Stimulated activated CD8-positive, alpha-beta memory T cell treated with anti-CD3 and anti-CD28 coated beads, Interleukin-7, amount 100 ng/mL, for 48 hours (primary cell): ENCODE measurements around the gene STK25.
"Not testable (repeated sequence)": the region's sequence is repeated elsewhere in the genome, so short reads cannot be mapped to it uniquely, and the experiment has no call there.

ENCODE experiments used
- DNase-seq, 2 donors: peaks; one replicate each; pipeline ENCODE4 v3.0.0-alpha.2; 2020; ENCODE audit warnings: low read depth in 1 of 2; ENCODE audit errors: extremely low read depth in 1 of 2

The STK25 gene

DNA sequence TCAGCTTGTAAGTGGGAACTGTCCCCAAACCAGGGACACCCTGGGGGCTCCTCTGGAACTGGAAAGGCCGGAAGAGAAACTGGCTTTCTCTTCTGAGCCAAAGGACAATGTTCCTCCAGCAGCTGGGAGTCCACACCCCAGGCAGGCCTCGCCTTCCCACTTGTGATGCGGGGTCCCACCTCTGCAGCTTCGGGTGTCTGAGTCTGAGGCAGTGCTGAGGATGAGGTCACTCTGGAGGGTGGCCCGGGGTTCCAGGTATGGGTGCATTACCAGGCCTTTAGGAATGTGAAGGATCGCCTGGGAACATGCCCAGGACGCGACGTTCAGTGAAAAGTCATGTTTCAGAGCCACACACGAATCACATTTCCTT, 32.0 kb upstream of the STK25 start:
- DNase-seq = no peak

DNA sequence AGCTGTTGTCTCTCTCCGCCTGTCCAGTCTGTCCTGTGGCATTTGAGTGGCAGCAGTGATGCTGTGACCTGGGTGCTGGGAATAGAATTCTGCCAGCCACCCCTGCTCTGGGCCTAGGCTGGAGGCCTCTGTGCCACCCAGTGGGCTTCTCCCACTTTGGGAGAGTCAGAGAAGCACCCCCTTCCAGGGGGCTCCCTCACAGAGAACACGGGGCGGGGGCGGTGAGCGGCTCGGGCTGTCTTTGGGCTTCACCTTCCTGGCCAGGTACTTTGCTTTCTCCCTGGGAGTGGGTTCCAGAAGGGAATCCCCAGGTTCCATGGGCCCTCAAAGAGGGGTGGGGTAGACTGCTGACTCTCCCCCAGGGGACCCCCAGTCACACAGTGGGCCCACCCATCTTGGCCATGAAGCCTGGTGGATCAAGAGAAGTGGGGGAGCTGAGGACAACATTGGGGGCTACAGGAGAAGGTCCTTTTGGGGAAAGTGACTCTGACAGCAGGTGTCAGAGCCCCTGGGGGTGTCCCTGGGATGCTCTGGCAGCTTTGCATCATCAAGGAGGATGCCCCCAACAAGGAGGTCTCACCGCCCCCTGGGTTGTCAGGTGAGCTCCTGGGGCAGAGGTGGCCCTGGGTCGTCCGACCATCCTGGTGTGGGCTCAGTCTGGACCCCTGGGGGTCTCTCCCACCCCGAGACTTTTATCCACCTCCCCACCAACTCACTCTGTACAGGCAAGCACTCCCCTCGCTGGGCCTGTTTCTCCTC, 31.4 kb upstream of the STK25 start:
- DNase-seq = no peak

DNA sequence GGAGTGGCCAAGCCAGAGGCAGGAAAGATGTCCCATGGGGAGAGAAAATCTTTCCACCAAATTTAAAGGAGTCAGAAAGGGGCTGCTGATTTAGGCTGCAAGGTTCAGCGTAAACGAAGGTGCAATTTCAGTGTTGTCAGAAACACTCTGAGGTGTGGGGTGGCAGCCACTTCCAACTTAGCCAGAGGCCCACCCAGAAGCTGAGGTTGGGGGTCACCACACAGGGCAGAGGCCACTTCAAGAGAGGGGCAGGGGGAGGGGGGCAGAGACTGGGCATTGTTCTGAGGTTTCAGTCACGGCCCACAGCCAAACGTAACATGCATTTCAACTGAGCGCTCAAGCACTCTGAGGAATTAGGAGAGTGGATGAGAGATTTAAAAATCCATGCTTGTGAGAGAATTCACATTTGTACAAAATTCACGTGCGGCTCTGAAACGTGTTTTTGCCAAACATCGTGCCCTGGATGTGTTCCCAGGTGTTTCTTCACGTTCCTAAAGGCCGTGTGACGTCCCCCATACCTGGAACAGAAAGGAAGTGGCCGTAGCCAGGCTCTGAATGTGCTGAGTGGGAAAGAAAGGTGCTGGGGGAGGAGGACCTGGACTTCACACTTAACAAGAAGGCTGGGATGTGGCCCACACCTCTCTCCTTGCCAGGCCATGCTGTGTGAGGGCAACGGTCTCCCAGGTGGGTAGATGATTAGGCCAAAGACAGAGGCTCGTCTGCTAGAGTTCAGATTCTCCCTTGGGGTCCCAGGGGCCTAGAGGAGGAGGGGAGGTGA, 30.6 kb upstream of the STK25 start:
- DNase-seq = no peak

DNA sequence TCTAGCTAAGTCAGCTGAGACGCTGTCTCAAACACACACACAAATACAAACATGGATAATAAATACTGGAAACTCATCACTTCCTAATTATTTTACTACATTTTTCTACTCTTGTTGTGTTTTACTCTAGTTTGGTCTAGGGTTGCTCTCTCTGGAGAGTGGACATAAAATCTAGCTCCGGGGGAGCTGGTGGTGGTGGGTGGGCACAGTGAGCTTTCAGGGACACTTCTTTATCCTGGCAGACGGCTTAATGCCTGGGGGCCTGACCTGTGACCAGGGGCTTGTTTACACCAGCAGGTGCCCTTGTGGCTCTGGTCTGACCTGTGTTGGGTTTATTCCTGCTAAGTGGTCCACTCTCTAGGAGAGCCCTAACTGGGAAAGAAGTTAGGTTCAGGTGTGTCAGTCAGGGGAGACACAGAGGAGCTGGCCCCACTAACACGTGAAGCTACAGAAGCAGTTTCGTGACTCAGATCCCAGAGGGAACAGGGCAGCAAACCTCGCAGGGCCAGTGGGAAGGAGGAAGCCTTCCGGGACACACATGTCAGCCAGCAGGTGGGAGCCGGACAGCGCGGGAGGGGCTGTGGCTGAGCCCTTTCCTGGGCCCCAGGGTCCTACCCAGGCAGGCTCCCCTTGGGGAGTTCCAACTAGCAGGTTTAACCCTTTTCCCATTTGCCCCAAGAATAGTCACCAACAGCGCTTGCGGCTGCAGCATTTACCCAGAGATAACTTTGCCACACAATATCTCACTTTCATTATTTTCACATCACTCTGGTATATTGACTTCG, 27.7 kb upstream of the STK25 start:
- DNase-seq = no peak

DNA sequence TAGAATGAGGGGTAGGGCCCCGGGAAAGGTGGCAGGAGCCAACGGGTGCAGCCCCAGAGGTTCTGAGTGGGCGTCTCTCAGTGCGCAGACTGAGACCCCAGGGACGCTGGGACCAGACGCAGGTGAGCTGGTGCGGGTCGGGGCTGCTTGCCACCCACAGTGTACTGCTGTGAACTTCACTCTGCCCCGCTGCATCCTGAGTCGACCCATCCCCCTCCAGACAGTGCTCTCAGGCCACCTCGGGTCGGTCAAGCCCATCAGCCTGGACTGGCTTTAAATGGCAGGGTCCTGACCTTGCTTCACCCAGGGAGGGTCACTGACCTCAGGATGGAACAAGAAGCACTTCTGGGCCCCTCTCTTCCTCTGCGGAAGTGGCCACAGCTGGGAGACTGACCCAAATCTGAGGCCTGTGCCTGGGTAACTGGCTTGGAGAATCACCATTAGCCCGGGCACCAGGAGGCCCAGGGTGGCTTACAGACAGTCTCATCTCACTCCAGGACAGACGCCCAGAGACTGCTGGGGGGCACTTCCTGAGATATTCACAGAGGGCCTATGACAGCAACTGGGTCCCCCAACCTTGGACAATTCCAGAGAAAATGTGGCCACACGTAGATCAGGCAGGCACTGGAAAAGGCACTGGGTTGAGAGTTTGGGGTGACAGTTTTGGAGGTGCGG, 26.5 kb upstream of the STK25 start:
- no peak for DNase-seq

- no peak for DNase-seq
Observed at GRCh38 chr2:241534293-241534692, 25.9 kb upstream of the STK25 start.

DNA sequence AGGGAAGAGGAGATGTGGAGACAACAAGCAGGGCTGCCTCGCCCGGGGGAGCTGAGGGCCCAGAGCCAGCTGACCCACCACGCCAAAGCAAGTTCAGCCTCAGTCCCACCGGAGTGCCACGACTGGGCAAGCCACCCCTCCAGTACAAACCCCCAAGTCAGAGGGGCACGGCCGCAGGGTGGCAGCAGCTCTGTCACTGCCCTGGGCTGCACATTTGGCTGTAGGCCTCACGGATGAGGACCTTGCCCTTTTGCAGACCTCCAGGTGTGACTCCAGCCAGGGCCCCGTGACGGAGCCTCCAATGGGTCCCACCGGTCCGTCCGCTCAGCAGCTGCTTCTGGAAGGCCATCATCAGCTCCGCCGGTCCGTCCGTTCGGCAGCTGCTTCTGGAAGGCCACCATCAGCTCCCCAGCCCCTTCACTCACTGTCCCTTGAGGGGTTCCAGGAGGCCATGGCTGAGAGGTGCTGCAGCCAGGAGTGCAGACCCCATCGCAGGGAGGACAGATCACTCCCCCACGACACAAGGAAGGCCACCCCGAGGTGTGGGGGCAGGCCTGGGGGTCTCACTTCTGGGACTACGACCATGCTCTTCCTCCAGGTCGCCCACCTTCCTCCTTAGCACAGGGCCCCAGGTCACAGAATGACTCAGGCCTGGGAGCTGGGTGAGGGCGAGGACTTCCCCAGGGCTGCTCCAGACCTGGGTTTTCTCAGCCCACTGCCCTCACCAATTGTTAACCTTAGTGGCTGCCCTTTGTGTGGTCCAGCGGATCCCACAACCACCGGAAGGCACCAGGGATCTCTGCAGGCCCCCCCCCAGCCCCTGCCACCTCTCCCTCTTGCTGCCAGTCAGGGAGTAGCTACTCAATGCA, 24.6 kb upstream of the STK25 start:
- DNase-seq = no peak

DNA sequence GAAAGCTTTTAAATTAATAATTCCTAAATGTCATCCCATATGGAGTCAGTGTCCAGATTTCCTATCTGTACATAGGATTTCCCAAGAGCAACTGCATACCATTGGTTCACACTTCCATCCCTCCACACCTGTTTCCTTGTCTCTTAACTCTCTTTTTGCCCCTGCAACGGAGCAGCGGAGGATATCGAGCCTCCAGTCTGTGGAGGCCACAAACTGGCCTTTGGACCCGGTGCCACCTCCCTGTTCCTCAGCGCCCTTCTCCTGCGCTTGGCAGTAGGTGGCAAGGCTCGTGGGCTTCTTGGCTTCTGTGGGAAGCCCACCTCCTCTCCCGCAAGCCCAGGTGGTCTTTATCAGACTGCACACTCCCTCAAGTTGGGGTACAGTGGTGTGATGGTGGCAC, 23.8 kb upstream of the STK25 start:
- no peak for DNase-seq

DNA sequence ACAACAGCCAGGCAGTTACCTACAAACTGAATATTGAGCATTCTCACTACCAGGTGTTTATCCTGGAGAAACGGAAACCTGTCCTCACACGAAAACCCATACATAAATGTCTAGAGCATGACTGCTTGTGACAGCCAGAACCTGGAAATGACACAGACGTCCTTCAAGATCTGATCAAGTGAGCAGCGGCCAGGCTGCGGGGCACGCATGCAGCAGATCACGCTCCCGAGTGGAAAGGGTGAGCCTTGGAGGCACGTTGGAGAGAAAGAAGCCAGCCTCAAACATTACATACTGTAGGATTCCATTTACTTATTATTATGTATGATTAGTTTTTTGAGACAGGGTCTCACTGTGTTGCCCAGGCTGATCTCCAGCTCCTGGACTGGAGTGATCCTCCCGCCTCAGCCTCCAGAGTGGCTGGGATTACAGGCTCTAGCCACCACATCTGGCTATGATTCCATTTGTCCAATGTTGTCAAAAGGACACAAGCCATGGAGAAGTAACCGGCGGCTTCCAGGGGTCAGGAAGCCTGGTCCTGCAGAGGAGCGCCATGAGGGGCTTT, 22.9 kb upstream of the STK25 start:
- DNase-seq = no peak

DNA sequence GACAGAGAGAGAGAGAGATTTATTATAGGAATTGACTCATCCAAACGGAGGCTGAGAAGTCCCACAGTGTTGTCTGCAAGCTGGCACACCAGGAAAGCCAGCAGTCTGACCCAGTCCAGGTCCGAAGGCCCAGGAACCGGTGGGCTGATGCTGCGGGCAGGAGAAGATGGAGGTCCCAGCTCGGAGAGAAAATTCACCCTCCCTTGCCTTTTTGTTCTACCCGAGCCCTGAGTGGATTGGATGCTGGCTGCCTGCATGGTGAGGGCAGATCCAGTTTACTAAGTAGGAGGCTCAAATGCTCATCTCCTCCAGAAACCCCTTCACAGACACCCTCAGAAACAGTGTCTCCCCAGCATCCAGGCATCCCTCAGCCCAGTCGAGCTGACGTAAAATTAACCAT, 22.2 kb upstream of the STK25 start:
- no peak for DNase-seq

- DNase-seq = not testable (repeated sequence)
Observed at GRCh38 chr2:241525818-241526780, 17.7 kb upstream of the STK25 start.

- no peak for DNase-seq
Observed at GRCh38 chr2:241522477-241522876, 14.1 kb upstream of the STK25 start.

- no peak for DNase-seq
Observed at GRCh38 chr2:241519669-241520068, 11.3 kb upstream of the STK25 start.

- DNase-seq = no peak
Observed at GRCh38 chr2:241517297-241517696, 8.9 kb upstream of the STK25 start.

DNA sequence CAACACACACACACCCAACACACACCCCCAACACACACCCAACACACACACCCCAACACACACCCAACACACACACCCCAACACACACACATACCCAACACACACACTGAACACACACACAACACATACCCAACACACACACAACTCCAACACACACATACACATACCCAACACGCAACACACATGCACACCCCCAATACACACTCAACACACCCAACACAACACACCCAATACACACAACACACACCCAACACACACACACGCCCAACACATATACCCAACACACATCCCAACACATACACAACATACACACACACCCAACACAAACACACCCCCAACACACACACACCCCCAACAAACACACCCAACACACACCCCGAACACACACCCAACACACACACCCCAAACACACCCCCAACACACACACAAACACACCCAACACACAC, 8.2 kb upstream of the STK25 start:
- no peak for DNase-seq

- DNase-seq = no peak
Observed at GRCh38 chr2:241514986-241515737, 6.8 kb upstream of the STK25 start.

DNA sequence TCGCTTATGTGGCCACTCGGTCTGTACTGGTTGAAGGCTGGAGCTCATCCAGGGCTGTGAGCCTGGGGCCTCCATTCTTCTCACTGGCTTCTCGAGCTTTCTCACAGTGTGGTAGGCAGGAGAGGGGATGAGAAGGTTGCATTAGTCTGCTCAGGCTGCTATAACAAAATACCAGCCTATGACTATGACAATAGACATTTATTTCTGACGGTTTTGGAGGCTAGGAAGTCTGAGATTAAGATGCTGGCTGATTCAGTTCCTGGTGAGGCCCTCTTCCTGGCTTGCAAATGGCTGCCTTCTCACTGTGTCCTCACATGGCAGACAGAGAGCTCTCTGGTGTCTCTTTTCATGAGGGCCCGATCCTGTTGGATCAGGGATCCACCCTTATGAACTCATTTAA, 6.2 kb upstream of the STK25 start:
- DNase-seq = no peak
